WTC11 (cell line): Measurements from ENCODE around the gene PRRT1. TPM values are rescaled to one million over a fixed set of nuclear protein-coding genes. Genes with fewer than 3 reads are reported as not detected.
A peak's percentile ranks its signal among the peaks of the same experiment; 100 is the strongest.

Source experiments
- microRNA-seq: library from miRNA; unstranded; fragments of <30 nt; microRNA quantifications from one replicate; pipeline ENCODE4 v1.2.0, GENCODE V29; 2022; ENCODE audit warnings: borderline number of aligned reads
- total RNA-seq: library from RNA; stranded (reverse); gene quantifications from 3 replicates; pipeline ENCODE4 v1.2.3, GENCODE V29; 2021

PRRT1 gene
- total RNA-seq, 1 experiment from 2014 or later: 1.6 TPM

Small RNA genes lying within 50 kb of the gene (microRNA-seq; reads per million reads assigned to microRNA genes)
- 12.6 reads per million, percentile 31 among the genes with 10 or more reads in this experiment for gene MIR6721
- not detected for gene MIR6833

Other genes starting within 250 kb of the PRRT1 start
- 24.0 to 46.2 TPM (median 44.1 TPM) in 3 replicates for gene ZBTB12, start 249.9 kb downstream of the PRRT1 start, total RNA-seq
- 1.3 TPM in 3 replicates for gene C2, start 224.2 kb downstream of the PRRT1 start, total RNA-seq
- 1.4 to 2.7 TPM (median 1.4 TPM) in 3 replicates for gene CFB, start 205.8 kb downstream of the PRRT1 start, total RNA-seq
- 73.8 to 88.7 TPM (median 79.0 TPM) in 3 replicates for gene NELFE, start 193.0 kb downstream of the PRRT1 start, total RNA-seq
- 80.0 to 84.0 TPM (median 81.8 TPM) in 3 replicates for gene SKIC2, start 192.8 kb downstream of the PRRT1 start, total RNA-seq
- gene DXO, start 179.8 kb downstream of the PRRT1 start, total RNA-seq: 13.8 to 16.5 TPM (median 15.7 TPM) in 3 replicates
- gene C4A, start 169.9 kb downstream of the PRRT1 start, total RNA-seq: 3.8 to 5.2 TPM (median 4.2 TPM) in 3 replicates
- gene C4B, start 137.1 kb downstream of the PRRT1 start, total RNA-seq: 3.7 to 5.1 TPM (median 5.0 TPM) in 3 replicates
- gene CYP21A2, start 113.5 kb downstream of the PRRT1 start, total RNA-seq: 1.2 to 1.5 TPM (median 1.4 TPM) in 3 replicates
- gene TNXB, start 42.6 kb downstream of the PRRT1 start, total RNA-seq: 6.4 to 10.9 TPM (median 9.0 TPM) in 3 replicates
- 46.1 to 49.1 TPM (median 47.5 TPM) in 3 replicates for gene ATF6B, start 23.7 kb downstream of the PRRT1 start, total RNA-seq
- gene FKBPL, start 21.7 kb downstream of the PRRT1 start, total RNA-seq: 8.2 to 9.0 TPM (median 8.4 TPM) in 3 replicates
- 30.0 to 33.8 TPM (median 31.6 TPM) in 3 replicates for gene PPT2, start 2.2 kb upstream of the PRRT1 start, total RNA-seq
- gene EGFL8, start 12.7 kb upstream of the PRRT1 start, total RNA-seq: 15.7 to 17.5 TPM (median 17.4 TPM) in 3 replicates
- gene AGPAT1, start 24.1 kb upstream of the PRRT1 start, total RNA-seq: 84.5 to 88.9 TPM (median 87.5 TPM) in 3 replicates
- 108 to 114 TPM (median 111 TPM) in 3 replicates for gene RNF5, start 26.5 kb upstream of the PRRT1 start, total RNA-seq
- 17.7 to 20.0 TPM (median 18.1 TPM) in 3 replicates for gene AGER, start 32.3 kb upstream of the PRRT1 start, total RNA-seq
- gene PBX2, start 38.3 kb upstream of the PRRT1 start, total RNA-seq: 130 to 165 TPM (median 150 TPM) in 3 replicates
- gene GPSM3, start 40.7 kb upstream of the PRRT1 start, total RNA-seq: 10.0 to 14.0 TPM (median 13.1 TPM) in 3 replicates
- 2.4 to 2.6 TPM (median 2.6 TPM) in 3 replicates for gene NOTCH4, start 72.1 kb upstream of the PRRT1 start, total RNA-seq
- not detected in 3 replicates for gene TSBP1, start 220.0 kb upstream of the PRRT1 start, total RNA-seq